ENCODE results near the gene TMEM203. TPM values are rescaled to one million over a fixed set of nuclear protein-coding genes. Genes with fewer than 3 reads are reported as not detected.

Gene TMEM203
- total RNA-seq, 1 experiment from 2014 or later: 35.5 TPM

DNA sequence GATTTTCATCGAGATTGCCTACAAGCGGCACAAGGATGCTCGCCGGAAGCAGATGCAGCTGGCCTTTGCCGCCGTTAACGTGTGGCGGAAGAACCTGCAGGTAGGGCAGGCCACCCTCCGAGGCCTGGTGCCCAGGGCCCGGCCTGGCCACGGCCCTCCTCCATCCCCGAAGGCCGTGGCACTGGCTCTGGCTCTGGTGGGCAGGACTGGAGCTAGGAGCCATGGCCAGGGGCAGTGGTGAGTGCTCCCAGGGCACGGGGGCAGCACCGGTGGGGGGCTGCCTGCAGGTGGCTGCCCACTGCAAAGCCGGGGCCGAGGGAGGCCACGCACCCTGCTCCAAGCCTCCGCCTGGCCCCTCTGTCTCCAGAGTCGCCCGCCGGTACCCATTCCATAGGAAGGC, 41.6 kb downstream of the TMEM203 start:
- Histone ChIP-seq H3K79me2 (ENCODE audit: insufficient read depth, low read length) (no peaks in the 10 kb centered on the region), H2AK5ac (ENCODE audit: insufficient read length, low read length) (no peak overlapping the region), H3K4me2 (ENCODE audit: insufficient read depth, insufficient read length, low read length) (peak overlapping the region; percentile 70), H3K14ac (ENCODE audit: insufficient read depth, low read length) (no peak overlapping the region), H3K79me1 (ENCODE audit: insufficient read depth, low read depth, low read length, poor library complexity, severe bottlenecking) (no peaks in the 10 kb centered on the region), H2BK20ac (ENCODE audit: low read depth, low read length, poor library complexity, severe bottlenecking) (no peak overlapping the region), H3K23me2 (ENCODE audit: insufficient read length, low read depth, low read length, poor library complexity, severe bottlenecking) (peaks cover 16% of the 10 kb centered on the region), H3K4ac (ENCODE audit: low read depth, low read length) (no peak overlapping the region), H3K27me3 (ENCODE audit: insufficient read depth, low read length) (peaks cover 47% of the 10 kb centered on the region; the same call in 1 of the 2 replicates), H4K91ac (ENCODE audit: insufficient read length, low read depth, low read length) (no peak overlapping the region), H3K23ac (ENCODE audit: insufficient read length, low read depth, low read length) (no peak overlapping the region), H2AFZ (ENCODE audit: low read length) (no peak overlapping the region), H3K56ac (ENCODE audit: insufficient read length, low read depth, low read length) (no peak overlapping the region), H3T11ph (ENCODE audit: low read length) (no peak overlapping the region), H2BK12ac (ENCODE audit: insufficient read length, low read depth, low read length) (no peak overlapping the region), H4K20me1 (ENCODE audit: control insufficient read depth, insufficient read depth, insufficient read length) (peaks cover 2% of the 10 kb centered on the region), H3K27ac (ENCODE audit: insufficient read length, low read depth, low read length) (no peak overlapping the region), H2BK5ac (ENCODE audit: insufficient read length, low read length) (no peak overlapping the region), H3K4me1 (ENCODE audit: insufficient read depth, low read length) (no peaks in the 10 kb centered on the region), H3K9ac (ENCODE audit: extremely low read depth, insufficient read length, low read length) (no peak overlapping the region), H2BK120ac (ENCODE audit: low read depth, low read length, poor library complexity, severe bottlenecking) (no peak overlapping the region), H4K5ac (ENCODE audit: insufficient read length, low read depth, low read length) (no peak overlapping the region), H3K9me3 (ENCODE audit: control insufficient read depth, low read depth, low read length) (no peaks in the 10 kb centered on the region), H4K8ac (replicated peaks; ENCODE audit: insufficient read length, low read depth, low read length) (no peak overlapping the region), H2BK15ac (ENCODE audit: low read depth, low read length) (no peak overlapping the region), H3K18ac (ENCODE audit: insufficient read length, low read depth, low read length) (no peak overlapping the region)
- no peaks in the 10 kb centered on the region; a peak in 1 of 5 replicates for H3K9me3 Mint-ChIP-seq
- DNase-seq: no peak
- H3K4me3 Mint-ChIP-seq: peak overlapping the region; percentile 50 to 82; a peak in 3 of 5 replicates
- no CpG with 5 or more reads among the region's 22 CpGs for WGBS (ENCODE audit: extremely low coverage, insufficient read length, low lambda C conversion rate)
- H3K4me1 Mint-ChIP-seq: peaks cover 0 to 5% of the 10 kb centered on the region in 2 experiments; a peak in 1 of 4 replicates
- TF ChIP-seq, protein P1, sequence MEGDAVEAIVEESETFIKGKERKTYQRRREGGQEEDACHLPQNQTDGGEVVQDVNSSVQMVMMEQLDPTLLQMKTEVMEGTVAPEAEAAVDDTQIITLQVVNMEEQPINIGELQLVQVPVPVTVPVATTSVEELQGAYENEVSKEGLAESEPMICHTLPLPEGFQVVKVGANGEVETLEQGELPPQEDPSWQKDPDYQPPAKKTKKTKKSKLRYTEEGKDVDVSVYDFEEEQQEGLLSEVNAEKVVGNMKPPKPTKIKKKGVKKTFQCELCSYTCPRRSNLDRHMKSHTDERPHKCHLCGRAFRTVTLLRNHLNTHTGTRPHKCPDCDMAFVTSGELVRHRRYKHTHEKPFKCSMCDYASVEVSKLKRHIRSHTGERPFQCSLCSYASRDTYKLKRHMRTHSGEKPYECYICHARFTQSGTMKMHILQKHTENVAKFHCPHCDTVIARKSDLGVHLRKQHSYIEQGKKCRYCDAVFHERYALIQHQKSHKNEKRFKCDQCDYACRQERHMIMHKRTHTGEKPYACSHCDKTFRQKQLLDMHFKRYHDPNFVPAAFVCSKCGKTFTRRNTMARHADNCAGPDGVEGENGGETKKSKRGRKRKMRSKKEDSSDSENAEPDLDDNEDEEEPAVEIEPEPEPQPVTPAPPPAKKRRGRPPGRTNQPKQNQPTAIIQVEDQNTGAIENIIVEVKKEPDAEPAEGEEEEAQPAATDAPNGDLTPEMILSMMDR (conservative IDR thresholded peaks at IDR 0.05): no peak
- H3K27ac Mint-ChIP-seq: peak overlapping the region in 1 of 3 experiments; percentile 67; a peak in 1 of 7 replicates
- peaks cover 95% of the 10 kb centered on the region for H3K27me3 Mint-ChIP-seq (ENCODE audit: low read depth)
- no peaks in the 10 kb centered on the region for H3K36me3 Mint-ChIP-seq (ENCODE audit: insufficient read depth in 1 of 3, low read depth in 3 of 3)
